ENCODE measurements around the gene SLC12A6.

- TF ChIP-seq CTCF (conservative IDR thresholded peaks at IDR 0.05) (no peak), ZFX (IDR thresholded peaks at IDR 0.05) (no peak)
Observed at GRCh38 chr15:34357653-34358052, 20.1 kb upstream of the SLC12A6 start.

All from C4-2B (cell line).